Stimulated activated CD4-positive, alpha-beta T cell treated with anti-CD3 and anti-CD28 coated beads, Interleukin-4, amount 100 ng/mL, for 4 hours (primary cell): ENCODE data around the gene TBC1D17.
"Not testable (repeated sequence)": the region's sequence is repeated elsewhere in the genome, so short reads cannot be mapped to it uniquely, and the experiment has no call there.

ENCODE experiments used
- DNase-seq, 2 experiments: peaks; one replicate each; pipeline ENCODE4 v3.0.0-alpha.2; 2020

The TBC1D17 gene

DNA sequence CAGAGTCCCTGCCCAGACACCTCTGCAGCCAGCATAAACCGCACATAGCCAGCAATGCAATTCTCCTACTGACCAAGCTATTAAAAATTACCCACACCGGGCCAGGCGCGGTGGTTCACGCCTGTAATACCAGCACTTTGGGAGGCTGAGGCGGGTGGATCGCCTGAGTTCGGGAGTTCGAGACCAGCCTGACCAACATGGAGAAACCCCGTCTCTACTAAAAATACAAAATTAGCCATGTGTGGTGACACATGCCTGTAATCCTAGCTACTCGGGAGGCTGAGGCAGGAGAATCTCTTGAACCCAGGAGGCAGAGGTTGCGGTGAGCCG lies 47.3 kb downstream of the TBC1D17 start:
- DNase-seq = not testable (repeated sequence)

GRCh38 chr19:49925486-49925885 lies 48.0 kb downstream of the TBC1D17 start:
- no peak for DNase-seq

DNA sequence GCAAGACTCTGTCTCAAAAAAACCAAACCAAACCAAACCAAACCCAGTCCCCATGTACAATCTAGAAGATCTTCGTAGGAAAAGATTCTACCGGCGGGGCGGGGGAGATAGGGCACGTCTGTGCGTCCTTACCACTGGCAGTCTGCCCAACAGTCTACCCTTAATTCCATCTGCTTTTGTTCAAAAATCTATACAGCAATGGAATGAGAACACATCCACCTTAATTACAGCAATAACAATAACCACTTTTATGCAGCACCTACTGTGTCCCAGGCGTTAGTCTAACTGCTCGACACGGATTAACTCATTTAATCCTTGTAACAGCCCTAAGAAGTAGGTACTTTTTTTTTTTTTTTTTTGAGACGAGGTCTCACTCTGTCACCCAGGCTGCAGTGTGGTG lies 49.0 kb downstream of the TBC1D17 start:
- no peak for DNase-seq

DNA sequence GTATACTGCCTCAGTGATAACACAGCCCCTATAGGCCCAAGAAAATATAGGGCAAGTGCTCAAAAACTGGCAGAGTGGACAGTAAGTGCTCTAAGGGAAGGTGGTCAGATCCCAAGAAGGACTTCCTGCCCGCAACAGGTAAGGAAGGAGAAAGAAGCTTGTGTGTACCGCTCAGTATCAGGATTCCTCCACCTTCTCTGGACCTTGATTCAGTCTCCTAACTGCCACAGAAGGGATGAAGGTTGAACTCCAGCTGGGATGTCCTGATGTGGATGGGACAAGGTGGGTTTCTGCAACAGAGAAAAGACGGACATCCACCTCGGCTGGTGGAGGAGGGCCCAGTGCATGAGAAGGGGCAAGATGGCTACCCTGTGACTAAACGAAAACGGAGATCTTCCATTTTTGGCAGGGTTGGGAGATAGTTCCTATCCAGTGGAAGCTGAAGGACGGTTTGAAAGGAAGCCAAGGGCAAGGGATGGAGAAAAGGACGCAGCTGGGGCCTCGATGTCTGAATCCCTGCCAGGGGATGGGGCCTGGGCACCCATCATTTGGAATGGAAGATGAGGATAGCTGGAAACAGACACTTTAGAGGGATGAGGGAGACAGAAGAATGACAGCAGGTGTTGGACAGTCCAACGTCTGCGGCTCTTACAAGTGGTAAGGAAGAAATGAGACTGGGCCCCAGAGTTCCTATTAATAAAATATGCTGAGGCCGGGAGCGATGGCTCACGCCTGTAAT lies 50.2 kb downstream of the TBC1D17 start:
- no peak for DNase-seq

GRCh38 chr19:49929121-49929610 lies 51.7 kb downstream of the TBC1D17 start, which contains the start of the genes ATF5 and NUP62:
Gene ATF5, plus strand, starts transcription at chr19:49929205. Its CDS starts 1,646 bp downstream, at chr19:49930851.
Gene NUP62, minus strand, starts transcription at chr19:49929504. Its CDS starts 19,697 bp downstream, at chr19:49909807.
- peak; percentile 89 to 96 for DNase-seq

- peak; percentile 82 to 95 for DNase-seq
Observed at GRCh38 chr19:49929611-49930482, 52.3 kb downstream of the TBC1D17 start.

- DNase-seq = no peak
Observed at GRCh38 chr19:49930483-49931011, 53.0 kb downstream of the TBC1D17 start.

DNA sequence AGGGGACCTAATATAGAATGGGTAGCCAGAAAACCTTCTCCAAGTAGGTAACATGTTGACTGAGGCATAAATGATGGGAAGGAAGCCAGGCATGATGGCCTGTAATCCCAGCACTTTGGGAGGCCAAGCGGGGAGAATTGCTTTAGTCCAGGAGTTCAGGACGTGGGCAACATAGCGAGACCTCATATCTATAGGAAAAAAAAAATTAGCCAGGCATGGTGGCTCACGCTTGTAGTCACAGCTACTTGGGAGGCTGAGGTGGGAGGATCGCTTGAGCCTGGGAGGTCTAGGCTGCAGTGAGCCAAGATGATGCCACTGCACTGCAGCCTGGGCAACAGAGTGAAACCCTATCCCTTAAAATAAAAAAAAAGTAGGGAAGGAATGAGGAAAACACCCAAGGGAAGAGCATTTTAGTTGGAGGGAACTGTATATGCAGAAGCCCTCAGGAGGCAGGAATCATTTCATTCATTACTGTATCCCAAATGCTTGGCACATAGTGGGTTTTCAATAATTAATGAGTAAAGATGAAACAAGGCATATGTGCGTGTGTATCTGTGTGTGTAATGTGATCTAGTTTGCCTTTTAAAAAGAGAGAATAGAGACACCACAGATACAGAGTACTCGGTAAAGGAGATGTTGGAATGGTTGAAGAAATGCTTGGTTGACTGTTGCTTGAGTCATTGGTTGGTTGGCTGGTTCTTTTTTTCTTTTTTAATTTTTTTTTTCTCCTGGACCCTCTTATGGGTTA lies 54.0 kb downstream of the TBC1D17 start:
- DNase-seq = no peak

GRCh38 chr19:49932041-49932451 lies 54.5 kb downstream of the TBC1D17 start:
- DNase-seq = no peak

- no peak for DNase-seq
Observed at GRCh38 chr19:49932731-49933131, 55.2 kb downstream of the TBC1D17 start.

DNA sequence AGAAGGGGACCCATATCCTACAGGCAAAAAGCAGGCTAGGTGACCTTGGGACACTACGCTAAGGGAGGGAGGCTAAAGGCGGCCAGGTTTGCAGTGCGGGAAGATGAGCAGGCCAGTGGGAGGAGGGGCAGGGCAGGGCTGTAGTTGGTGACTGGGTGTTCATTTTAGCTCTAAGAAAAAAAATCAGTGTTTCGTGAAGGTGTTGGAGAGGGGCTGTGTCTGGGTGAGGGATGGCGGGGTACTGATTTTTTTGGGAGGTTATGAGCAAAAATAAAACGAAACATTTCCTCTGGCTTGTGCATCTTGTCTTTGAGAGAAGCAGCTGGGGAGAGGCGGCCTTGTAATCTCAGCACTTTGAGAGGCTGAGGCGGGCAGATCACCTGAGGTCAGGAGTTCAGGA lies 56.1 kb downstream of the TBC1D17 start:
- DNase-seq = no peak

- DNase-seq = no peak
Observed at GRCh38 chr19:49936549-49936948, 59.0 kb downstream of the TBC1D17 start.

DNA sequence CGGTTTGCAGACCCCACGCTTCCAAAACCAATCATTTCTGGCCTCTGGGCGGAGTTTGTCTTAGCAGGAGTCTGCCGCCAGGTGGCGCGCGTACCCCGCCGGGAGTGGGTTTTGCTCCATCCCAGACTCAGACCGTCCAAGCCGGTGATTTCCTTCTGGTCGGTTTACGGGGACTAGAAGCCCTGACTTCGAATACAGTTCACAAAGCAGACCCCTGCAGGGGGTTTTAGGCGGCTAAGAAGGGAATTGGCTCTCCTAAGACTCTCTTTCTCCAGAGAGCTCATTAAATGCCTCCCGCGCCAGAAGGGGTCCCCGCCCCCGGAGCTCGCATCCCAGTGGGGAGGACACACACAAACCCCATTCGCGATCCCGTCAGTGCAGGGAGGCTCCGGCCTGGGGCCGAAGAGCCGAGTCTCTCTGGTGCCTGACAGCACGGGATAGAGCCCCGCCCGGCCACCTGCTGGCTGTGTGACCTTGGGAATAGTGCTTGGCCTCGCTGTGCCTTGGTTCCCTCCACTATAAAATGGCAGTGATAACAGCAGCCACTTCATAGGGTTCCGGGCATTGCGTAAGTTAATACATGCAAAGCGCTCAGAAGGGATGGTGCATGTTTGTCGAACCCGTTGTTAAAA lies 60.4 kb downstream of the TBC1D17 start:
- peak; percentile 60 to 80 for DNase-seq
